PC-9 (cell line): ENCODE results near the gene ACAD8. TPM values are rescaled to one million over a fixed set of nuclear protein-coding genes. Genes with fewer than 3 reads are reported as not detected.

Experiments used
- BruUV-seq: library from RNA; stranded (reverse); fragments of 400-500 nt; replicated peaks from 2 replicates; lab custom pipeline; 2021; lab: Mats Ljungman, UMichigan
- CTCF ChIA-PET: fragments of 300-600 bp; sonication (Branson Sonifier 250); formaldehyde crosslinking; loops from one replicate; lab custom pipeline; 2022; ENCODE audit warnings: antibody characterized with exemption; lab: Charles Lee
- POLR2A ChIA-PET: fragments of 300-600 bp; sonication (Branson Sonifier 250); formaldehyde crosslinking; loops from one replicate; lab custom pipeline; 2022; ENCODE audit warnings: antibody characterized with exemption; ENCODE audit not compliant: unreplicated experiment; lab: Charles Lee
- DNase-seq, 2 experiments: peaks; one replicate each; pipeline versions ENCODE4 v3.0.0 to v3.0.0-alpha.2; 2015 to 2022; ENCODE audit warnings: mixed read lengths in 1 of 2
- H2AFZ ChIP-seq: fragments of 200-600 bp; sonication (generic); 2 replicates; pipeline ENCODE4 v1.8.1; 2017; ENCODE audit warnings: antibody characterized with exemption
- H3F3A ChIP-seq: fragments of 200-600 bp; sonication (generic); 2 replicates; pipeline ENCODE4 v1.8.1; 2017; ENCODE audit warnings: antibody characterized with exemption, mild to moderate bottlenecking, low read depth; ENCODE audit not compliant: insufficient read depth
- H3K27ac ChIP-seq: fragments of 200-600 bp; sonication (generic); 2 replicates; pipeline ENCODE4 v1.6.1; 2016; ENCODE audit warnings: mixed run types
- H3K27me3 ChIP-seq: fragments of 200-600 bp; sonication (generic); 2 replicates; pipeline ENCODE4 v1.6.1; 2016; ENCODE audit warnings: low read depth, mixed run types; ENCODE audit not compliant: insufficient read depth
- H3K36me3 ChIP-seq: fragments of 200-600 bp; sonication (generic); 2 replicates; pipeline ENCODE4 v1.6.1; 2016; ENCODE audit warnings: low read depth, mixed run types
- H3K4me1 ChIP-seq: fragments of 200-600 bp; sonication (generic); replicated peaks from 2 replicates; pipeline ENCODE4 v1.6.1; 2016; ENCODE audit warnings: mixed run types; ENCODE audit not compliant: insufficient read depth
- H3K4me2 ChIP-seq: fragments of 200-600 bp; sonication (generic); 2 replicates; pipeline ENCODE4 v1.6.1; 2017; ENCODE audit warnings: mixed run types
- H3K4me3 ChIP-seq: fragments of 200-600 bp; sonication (generic); 2 replicates; pipeline ENCODE4 v1.6.1; 2016; ENCODE audit warnings: mixed run types
- H3K79me2 ChIP-seq: fragments of 200-600 bp; sonication (generic); 2 replicates; pipeline ENCODE4 v1.6.1; 2017; ENCODE audit warnings: low read depth, mixed run types
- H3K9me2 ChIP-seq: fragments of 200-600 bp; sonication (generic); 2 replicates; pipeline ENCODE4 v1.8.1; 2017; ENCODE audit warnings: mild to moderate bottlenecking; ENCODE audit not compliant: insufficient read depth
- H3K9me3 ChIP-seq: fragments of 200-600 bp; sonication (generic); 2 replicates; pipeline ENCODE4 v1.8.1; 2016; ENCODE audit warnings: low read depth; ENCODE audit not compliant: insufficient read depth
- H4K20me1 ChIP-seq: fragments of 200-600 bp; sonication (generic); 2 replicates; pipeline ENCODE4 v1.8.1; 2017; ENCODE audit not compliant: insufficient read depth
- CTCF ChIP-seq: fragments of 200-600 bp; sonication (generic); conservative IDR thresholded peaks from 2 replicates; pipeline ENCODE4 v1.6.1; 2017; ENCODE audit warnings: mixed run types, antibody characterized with exemption, mild to moderate bottlenecking, moderate library complexity
- EZH2 ChIP-seq: fragments of 200-600 bp; sonication (generic); IDR thresholded peaks from 2 replicates; pipeline ENCODE4 v1.8.0; 2017; ENCODE audit warnings: antibody characterized with exemption, low read depth
- intact Hi-C: fragments of 100-400 bp; cut with micrococcal nuclease; formaldehyde crosslinking; loops from one replicate; pipeline ENCODE4 v1.10.0; 2022; ENCODE audit not compliant: unreplicated experiment
- total RNA-seq: library from RNA; stranded (reverse); gene quantifications from 2 replicates; pipeline ENCODE4 v1.2.3, GENCODE V29; 2021

Gene ACAD8
- total RNA-seq, 1 experiment from 2014 or later = 16.1 TPM

- intact Hi-C loops = no loop called here
These were observed 7.6 kb downstream of the ACAD8 start for GRCh38 chr11:134260983-134261382.

GRCh38 chr11:134261626-134262488 lies 8.5 kb downstream of the ACAD8 start:
- H3K27me3 ChIP-seq = no peaks in the 10 kb centered on the region
- DNase-seq = peak in 1 of 2 experiments; percentile 9
- no peaks in the 10 kb centered on the region for H3K79me2 ChIP-seq
- TF ChIP-seq EZH2 = no peak
- TF ChIP-seq CTCF = peak; percentile 74
- H3K9me2 ChIP-seq = no peaks in the 10 kb centered on the region
- no peaks in the 10 kb centered on the region for H4K20me1 ChIP-seq
- no peak overlapping the region for H3K4me3 ChIP-seq
- peaks cover 16% of the 10 kb centered on the region; the same call in 1 of the 2 replicates for H3F3A ChIP-seq
- BruUV-seq = no TSS peak
- ChIA-PET CTCF (interaction anchor here (0.5 to 0.6 kb wide), 2 partner anchors 21 to 971 kb away, joined by 3 to 4 read pairs; no protein-coding TSS in a partner anchor), POLR2A (interaction anchor here (0.6 kb wide), 2 partner anchors 14 to 24 kb away, joined by 3 read pairs; no protein-coding TSS in a partner anchor)
- H3K4me2 ChIP-seq = no peak overlapping the region
- H3K36me3 ChIP-seq = no peaks in the 10 kb centered on the region
- no peaks in the 10 kb centered on the region; the same call in 1 of the 2 replicates for H3K9me3 ChIP-seq
- intact Hi-C loops = no loop called here
- peaks cover 21% of the 10 kb centered on the region for H3K4me1 ChIP-seq
- H2AFZ ChIP-seq = no peak overlapping the region
- H3K27ac ChIP-seq = no peak overlapping the region

More at GRCh38 chr11:134260983-134261382, 7.6 kb downstream of the ACAD8 start:
- H3K4me1 ChIP-seq = peaks cover 12% of the 10 kb centered on the region
- BruUV-seq = no TSS peak
- H3K79me2 ChIP-seq = no peaks in the 10 kb centered on the region
- H3K27me3 ChIP-seq = no peaks in the 10 kb centered on the region
- no peak for TF ChIP-seq CTCF
- no peak for TF ChIP-seq EZH2
- no peaks in the 10 kb centered on the region; the same call in 1 of the 2 replicates for H3K9me3 ChIP-seq
- no peaks in the 10 kb centered on the region for H3K36me3 ChIP-seq
- no peaks in the 10 kb centered on the region for H4K20me1 ChIP-seq
- H3K4me3 ChIP-seq = no peak overlapping the region
- CTCF ChIA-PET = no interaction called here
- no peaks in the 10 kb centered on the region for H3K9me2 ChIP-seq
- peaks cover 8% of the 10 kb centered on the region; the same call in 1 of the 2 replicates for H3F3A ChIP-seq
- no peak overlapping the region for H3K4me2 ChIP-seq
- DNase-seq = no peak
- H3K27ac ChIP-seq = no peak overlapping the region
- no peak overlapping the region for H2AFZ ChIP-seq
- POLR2A ChIA-PET = no interaction called here

- no peak overlapping the region for H3K4me3 ChIP-seq
- no peak for TF ChIP-seq CTCF
- no peak for TF ChIP-seq EZH2
- BruUV-seq = no TSS peak
- ChIA-PET POLR2A (no interaction called here), CTCF (no interaction called here)
- no peaks in the 10 kb centered on the region for H3K79me2 ChIP-seq
- no peak for DNase-seq
- H3K27me3 ChIP-seq = no peaks in the 10 kb centered on the region
- H3K27ac ChIP-seq = peak overlapping the region; percentile 66; the same call in 1 of the 2 replicates
- intact Hi-C loops = no loop called here
- H3K36me3 ChIP-seq = no peaks in the 10 kb centered on the region
- H3F3A ChIP-seq = peaks cover 33% of the 10 kb centered on the region
- H3K9me2 ChIP-seq = no peaks in the 10 kb centered on the region
- no peaks in the 10 kb centered on the region for H4K20me1 ChIP-seq
- H3K4me2 ChIP-seq = 0 out of 2 replicates have a peak overlapping the region, but pooled peaks have one; percentile 56
- no peaks in the 10 kb centered on the region; the same call in 1 of the 2 replicates for H3K9me3 ChIP-seq
- H2AFZ ChIP-seq = no peak overlapping the region
- H3K4me1 ChIP-seq = peaks cover 36% of the 10 kb centered on the region
These were observed 11.8 kb downstream of the ACAD8 start for GRCh38 chr11:134264966-134265764.
